ENCODE data around the gene SAMSN1.

- TF ChIP-seq GATA2 (IDR thresholded peaks at IDR 0.05; ENCODE audit: low read depth, low read length) (no peak), GATA3 (IDR thresholded peaks at IDR 0.05; ENCODE audit: low read depth, low read length) (no peak)
Measured at GRCh38 chr21:14448784-14449183, 97.3 kb downstream of the SAMSN1 start.
